ES-I3 (cell line): ENCODE results near the gene MALAT1.

Source experiments
- H3K36me3 ChIP-seq: 2 replicates; pipeline ENCODE4 v1.6.1; 2013; ENCODE audit warnings: mild to moderate bottlenecking, low read length, control low read depth, moderate library complexity; ENCODE audit not compliant: insufficient read depth
- H3K4me1 ChIP-seq: 2 replicates; pipeline ENCODE4 v1.6.1; 2013; ENCODE audit warnings: mild to moderate bottlenecking, control low read depth, low read length; ENCODE audit not compliant: insufficient read depth
- H3K9ac ChIP-seq: 2 replicates; pipeline ENCODE4 v1.6.1; 2013; ENCODE audit warnings: low read depth, mild to moderate bottlenecking, low read length, moderate library complexity
- H3K9me3 ChIP-seq: 2 replicates; pipeline ENCODE4 v1.6.1; 2013; ENCODE audit warnings: mild to moderate bottlenecking, low read length, moderate library complexity; ENCODE audit not compliant: control insufficient read depth, insufficient read depth

Gene MALAT1

GRCh38 chr11:65528819-65529350 is 30.0 kb downstream of the MALAT1 start:
- Histone ChIP-seq H3K4me1 (peaks cover 7% of the 10 kb centered on the region; the same call in 1 of the 2 replicates), H3K9ac (no peak overlapping the region), H3K36me3 (peaks cover 4% of the 10 kb centered on the region), H3K9me3 (no peaks in the 10 kb centered on the region)

- Histone ChIP-seq H3K9ac (no peak overlapping the region), H3K4me1 (no peaks in the 10 kb centered on the region), H3K9me3 (no peaks in the 10 kb centered on the region), H3K36me3 (peaks cover 4% of the 10 kb centered on the region)
Observed at GRCh38 chr11:65529475-65530156, 30.8 kb downstream of the MALAT1 start.

GRCh38 chr11:65530157-65530496 is 31.3 kb downstream of the MALAT1 start:
- H3K9ac ChIP-seq: no peak overlapping the region
- peaks cover 4% of the 10 kb centered on the region for H3K36me3 ChIP-seq
- H3K9me3 ChIP-seq: no peaks in the 10 kb centered on the region
- no peaks in the 10 kb centered on the region for H3K4me1 ChIP-seq

- H3K9ac ChIP-seq: no peak overlapping the region
- H3K36me3 ChIP-seq: peaks cover 4% of the 10 kb centered on the region; the same call in 1 of the 2 replicates
- H3K9me3 ChIP-seq: no peaks in the 10 kb centered on the region
- H3K4me1 ChIP-seq: no peaks in the 10 kb centered on the region
Observed at GRCh38 chr11:65532388-65533064, 33.7 kb downstream of the MALAT1 start.

GRCh38 chr11:65535102-65535501 is 36.3 kb downstream of the MALAT1 start:
- H3K9ac ChIP-seq: no peak overlapping the region
- H3K36me3 ChIP-seq: peaks cover 4% of the 10 kb centered on the region

GRCh38 chr11:65536412-65537295 is 37.8 kb downstream of the MALAT1 start:
- H3K36me3 ChIP-seq: no peaks in the 10 kb centered on the region; the same call in 1 of the 2 replicates
- H3K9ac ChIP-seq: no peak overlapping the region
- H3K4me1 ChIP-seq: no peaks in the 10 kb centered on the region; the same call in 1 of the 2 replicates
- no peaks in the 10 kb centered on the region for H3K9me3 ChIP-seq

More at GRCh38 chr11:65535102-65535501, 36.3 kb downstream of the MALAT1 start:
- no peaks in the 10 kb centered on the region for H3K4me1 ChIP-seq
- H3K9me3 ChIP-seq: no peaks in the 10 kb centered on the region

GRCh38 chr11:65537296-65537597 is 38.4 kb downstream of the MALAT1 start:
- H3K36me3 ChIP-seq: no peaks in the 10 kb centered on the region; the same call in 1 of the 2 replicates
- no peak overlapping the region for H3K9ac ChIP-seq
- no peaks in the 10 kb centered on the region for H3K9me3 ChIP-seq
- H3K4me1 ChIP-seq: no peaks in the 10 kb centered on the region; the same call in 1 of the 2 replicates

GRCh38 chr11:65537620-65538231 is 38.9 kb downstream of the MALAT1 start:
- Histone ChIP-seq H3K36me3 (no peaks in the 10 kb centered on the region; the same call in 1 of the 2 replicates), H3K4me1 (no peaks in the 10 kb centered on the region; the same call in 1 of the 2 replicates), H3K9ac (no peak overlapping the region), H3K9me3 (no peaks in the 10 kb centered on the region)

- Histone ChIP-seq H3K9ac (peak overlapping the region; percentile 73; the same call in 1 of the 2 replicates), H3K36me3 (no peaks in the 10 kb centered on the region; the same call in 1 of the 2 replicates), H3K4me1 (no peaks in the 10 kb centered on the region; the same call in 1 of the 2 replicates), H3K9me3 (no peaks in the 10 kb centered on the region)
Observed at GRCh38 chr11:65538232-65538914, 39.5 kb downstream of the MALAT1 start.

GRCh38 chr11:65538915-65539743 is 40.3 kb downstream of the MALAT1 start:
- Histone ChIP-seq H3K9ac (peak overlapping the region; percentile 73), H3K4me1 (no peaks in the 10 kb centered on the region; the same call in 1 of the 2 replicates), H3K36me3 (no peaks in the 10 kb centered on the region; the same call in 1 of the 2 replicates), H3K9me3 (no peaks in the 10 kb centered on the region)

- no peaks in the 10 kb centered on the region for H3K9me3 ChIP-seq
- peak overlapping the region; percentile 73 for H3K9ac ChIP-seq
- H3K36me3 ChIP-seq: no peaks in the 10 kb centered on the region; the same call in 1 of the 2 replicates
- H3K4me1 ChIP-seq: no peaks in the 10 kb centered on the region; the same call in 1 of the 2 replicates
Observed at GRCh38 chr11:65539744-65540289, 41.0 kb downstream of the MALAT1 start.

GRCh38 chr11:65540290-65541092 is 41.6 kb downstream of the MALAT1 start:
- no peaks in the 10 kb centered on the region for H3K9me3 ChIP-seq
- peak overlapping the region; percentile 73 for H3K9ac ChIP-seq
- H3K4me1 ChIP-seq: no peaks in the 10 kb centered on the region; the same call in 1 of the 2 replicates
- no peaks in the 10 kb centered on the region; the same call in 1 of the 2 replicates for H3K36me3 ChIP-seq
